ENCODE results near the gene SUFU. TPM values are rescaled to one million over a fixed set of nuclear protein-coding genes. Genes with fewer than 3 reads are reported as not detected.
A peak's percentile ranks its signal among the peaks of the same experiment; 100 is the strongest.

SUFU gene
- total and polyA plus RNA-seq, 2 of the 4 experiments (the other 2 are of a cell fraction): 2.2 to 11.0 TPM

DNA sequence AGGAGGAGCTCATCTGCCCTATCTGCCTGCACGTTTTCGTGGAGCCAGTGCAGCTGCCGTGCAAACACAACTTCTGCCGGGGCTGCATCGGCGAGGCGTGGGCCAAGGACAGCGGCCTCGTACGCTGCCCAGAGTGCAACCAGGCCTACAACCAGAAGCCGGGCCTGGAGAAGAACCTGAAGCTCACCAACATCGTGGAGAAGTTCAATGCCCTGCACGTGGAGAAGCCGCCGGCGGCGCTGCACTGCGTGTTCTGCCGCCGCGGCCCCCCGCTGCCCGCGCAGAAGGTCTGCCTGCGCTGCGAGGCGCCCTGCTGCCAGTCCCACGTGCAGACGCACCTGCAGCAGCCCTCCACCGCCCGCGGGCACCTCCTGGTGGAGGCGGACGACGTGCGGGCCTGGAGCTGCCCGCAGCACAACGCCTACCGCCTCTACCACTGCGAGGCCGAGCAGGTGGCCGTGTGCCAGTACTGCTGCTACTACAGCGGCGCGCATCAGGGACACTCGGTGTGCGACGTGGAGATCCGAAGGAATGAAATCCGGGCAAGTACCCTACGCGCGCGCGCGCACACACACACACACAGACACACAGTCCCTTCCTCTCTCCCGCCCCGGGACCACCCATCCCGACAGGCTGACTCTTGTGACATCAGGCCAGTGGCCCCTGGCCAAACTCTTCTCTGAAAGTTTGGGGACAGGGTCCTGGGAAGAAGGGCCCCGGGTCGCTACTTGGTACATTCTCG, 141.0 kb downstream of the SUFU start:
- Histone ChIP-seq H3K14ac (replicated peaks; ENCODE audit: low read depth, low read length) (peak overlapping the region; percentile 85), H4K91ac (ENCODE audit: insufficient read depth, low read depth, low read length) (peak overlapping the region; percentile 88), H3K9me1 (ENCODE audit: insufficient read depth, low read length) (peaks cover 25% of the 10 kb centered on the region), H2BK15ac (ENCODE audit: low read depth, low read length) (peak overlapping the region; percentile 19; the same call in 2 of the 3 replicates), H3K9me3 (ENCODE audit: control insufficient read depth, insufficient read depth, low read length) (no peaks in the 10 kb centered on the region), H2BK20ac (ENCODE audit: low read depth, low read length) (no peak overlapping the region; the same call in 1 of the 2 replicates), H3K9ac (ENCODE audit: low read depth, low read length) (peak overlapping the region; percentile 84), H2AK9ac (replicated peaks; ENCODE audit: low read depth, low read length, poor library complexity) (peak overlapping the region; percentile 94), H3K79me1 (ENCODE audit: low read depth in 1 of 2, low read length in 2 of 2) (peaks cover 0 to 41% of the 10 kb centered on the region in 2 experiments; a peak in 2 of 4 replicates), H3K4me1 (ENCODE audit: control insufficient read depth, insufficient read depth, low read length) (peaks cover 28% of the 10 kb centered on the region), H3K4me2 (ENCODE audit: low read depth, low read length) (peak overlapping the region; percentile 70), H3K4ac (ENCODE audit: low read depth, low read length) (peak overlapping the region; percentile 72), H3K27ac (ENCODE audit: insufficient read depth, low read length) (peak overlapping the region; percentile 92), H2AK5ac (ENCODE audit: low read depth, low read length) (peak overlapping the region; percentile 92), H3K56ac (ENCODE audit: extremely low read depth, insufficient read depth, low read length) (peak overlapping the region; percentile 98), H4K8ac (ENCODE audit: low read depth in 2 of 2, low read length in 2 of 2) (peak overlapping the region; percentile 27 to 66; a peak in 3 of 4 replicates), H2BK5ac (ENCODE audit: low read depth, low read length, poor library complexity, severe bottlenecking) (peak overlapping the region; percentile 89), H4K5ac (ENCODE audit: low read depth, low read length) (peak overlapping the region; percentile 36), H4K20me1 (ENCODE audit: insufficient read depth, low read length) (peaks cover 54% of the 10 kb centered on the region), H3K27me3 (ENCODE audit: control insufficient read depth, insufficient read depth, low read length) (no peaks in the 10 kb centered on the region), H3K18ac (ENCODE audit: low read depth, low read length) (peak overlapping the region; percentile 61), H2AFZ (replicated peaks; ENCODE audit: low read length, poor library complexity) (peak overlapping the region; percentile 73), H3K4me3 (ENCODE audit: insufficient read depth, low read depth, low read length) (peak overlapping the region; percentile 77), H2BK120ac (ENCODE audit: low read depth, low read length) (peak overlapping the region; percentile 76), H3K23ac (ENCODE audit: low read depth, low read length) (peak overlapping the region; percentile 63), H3K36me3 (ENCODE audit: control insufficient read depth, insufficient read depth, low read length) (peaks cover 16% of the 10 kb centered on the region)
- no TSS peak for BruUV-seq (replicated peaks)
- in situ Hi-C loops (cut with MboI; ENCODE audit: low sequenced_read_pairs): no loop called here
- peak; percentile 68 for DNase-seq
- POLR2A ChIA-PET (ENCODE audit: unreplicated experiment): interaction anchor here (1.3 to 1.9 kb wide), 2 partner anchors 15 to 31 kb away, joined by 4 to 14 read pairs; no protein-coding TSS in a partner anchor
- CTCF ChIA-PET: no interaction called here
- no peak for ATAC-seq (ENCODE audit: low read depth)
- TF ChIP-seq, protein P1, sequence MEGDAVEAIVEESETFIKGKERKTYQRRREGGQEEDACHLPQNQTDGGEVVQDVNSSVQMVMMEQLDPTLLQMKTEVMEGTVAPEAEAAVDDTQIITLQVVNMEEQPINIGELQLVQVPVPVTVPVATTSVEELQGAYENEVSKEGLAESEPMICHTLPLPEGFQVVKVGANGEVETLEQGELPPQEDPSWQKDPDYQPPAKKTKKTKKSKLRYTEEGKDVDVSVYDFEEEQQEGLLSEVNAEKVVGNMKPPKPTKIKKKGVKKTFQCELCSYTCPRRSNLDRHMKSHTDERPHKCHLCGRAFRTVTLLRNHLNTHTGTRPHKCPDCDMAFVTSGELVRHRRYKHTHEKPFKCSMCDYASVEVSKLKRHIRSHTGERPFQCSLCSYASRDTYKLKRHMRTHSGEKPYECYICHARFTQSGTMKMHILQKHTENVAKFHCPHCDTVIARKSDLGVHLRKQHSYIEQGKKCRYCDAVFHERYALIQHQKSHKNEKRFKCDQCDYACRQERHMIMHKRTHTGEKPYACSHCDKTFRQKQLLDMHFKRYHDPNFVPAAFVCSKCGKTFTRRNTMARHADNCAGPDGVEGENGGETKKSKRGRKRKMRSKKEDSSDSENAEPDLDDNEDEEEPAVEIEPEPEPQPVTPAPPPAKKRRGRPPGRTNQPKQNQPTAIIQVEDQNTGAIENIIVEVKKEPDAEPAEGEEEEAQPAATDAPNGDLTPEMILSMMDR (conservative IDR thresholded peaks at IDR 0.05; ENCODE audit: low read depth, low read length): peak; percentile 61
- peak; percentile 62; the same call in 1 of the 2 replicates for TF ChIP-seq BHLHE40 (IDR thresholded peaks at IDR 0.05; ENCODE audit: low read depth, low read length)
- peak; percentile 95 for TF ChIP-seq MXI1 (IDR thresholded peaks at IDR 0.05; ENCODE audit: borderline replicate concordance, low read depth, low read length)
- peak; percentile 63 for TF ChIP-seq RAD21 (IDR thresholded peaks at IDR 0.05; ENCODE audit: low read length)
- no peak for TF ChIP-seq CHD1 (IDR thresholded peaks at IDR 0.05; ENCODE audit: low read depth, low read length)
- TF ChIP-seq SMC3 (IDR thresholded peaks at IDR 0.05; ENCODE audit: low read depth, low read length): peak; percentile 60
- 0% methylated on average over 31 of the region's 62 CpGs; no CpG with 5 or more reads in 1 of the 2 experiments for WGBS, 2 experiments (ENCODE audit: extremely low coverage in 2 of 2, insufficient read length in 1 of 2)
- dilution Hi-C loops (cut with HindIII; ENCODE audit: low sequenced_read_pairs, unreplicated experiment): no loop called here
- intact Hi-C loops (cut with micrococcal nuclease): loop anchor here (10.0 kb wide), 1 partner anchor 250 kb away; the partner anchor contains the start of gene NFKB2

All from IMR-90 (cell line).